ENCODE results near the gene ANO7.

- TF ChIP-seq CTCF (IDR thresholded peaks at IDR 0.05) (no peak), EP300 (IDR thresholded peaks at IDR 0.05) (no peak), POLR2A (IDR thresholded peaks at IDR 0.05) (no peak)
Measured at GRCh38 chr2:241178961-241179360, 9.5 kb upstream of the ANO7 start.

Data from suprapubic skin (tissue), 3 donors.